Vagina (tissue), 2 donors: ENCODE data around the gene BICD2. TPM values are rescaled to one million over a fixed set of nuclear protein-coding genes. Genes with fewer than 3 reads are reported as not detected.

Experiments used
- DNase-seq, 2 donors: peaks; one replicate each; pipeline ENCODE4 v3.0.0-alpha.2; 2017; ENCODE audit errors: extremely low spot score in 2 of 2
- H3K27ac ChIP-seq: fragments of 200-600 bp; sonication (generic); one replicate; pipeline ENCODE4 v1.5.1; 2019
- H3K27me3 ChIP-seq: fragments of 200-600 bp; sonication (generic); one replicate; pipeline ENCODE4 v1.5.1; 2019
- H3K36me3 ChIP-seq, 2 donors: fragments of 200-600 bp; sonication (generic); one replicate each; pipeline ENCODE4 v1.5.1; 2017 to 2019
- H3K4me1 ChIP-seq: fragments of 200-600 bp; sonication (generic); one replicate; pipeline ENCODE4 v1.5.1; 2019
- H3K4me3 ChIP-seq, 2 donors: fragments of 200-600 bp; sonication (generic); 1 replicate in 1 of 2; 2 replicates in 1 of 2; pipeline ENCODE4 v1.5.1; 2016 to 2019
- H3K9me3 ChIP-seq: fragments of 200-600 bp; sonication (generic); one replicate; pipeline ENCODE4 v1.5.1; 2019
- POLR2A ChIP-seq, 2 donors: fragments of 450-650 bp; IDR thresholded peaks; one replicate each; pipeline ENCODE4 v1.6.1; 2017; ENCODE audit warnings: antibody characterized with exemption in 2 of 2, mild to moderate bottlenecking in 2 of 2, moderate library complexity in 2 of 2
- POLR2AphosphoS5 ChIP-seq, 2 donors: sonication (generic); formaldehyde crosslinking; IDR thresholded peaks; one replicate each; pipeline ENCODE4 v1.9.0; 2017; ENCODE audit warnings: antibody characterized with exemption in 2 of 2, mild to moderate bottlenecking in 2 of 2, low read depth in 1 of 2; ENCODE audit not compliant: insufficient read depth in 1 of 2
- intact Hi-C: fragments of 100-400 bp; cut with DNase I; formaldehyde crosslinking; loops from one replicate; pipeline ENCODE4 v1.15.1; 2023
- total RNA-seq: library from RNA; depleted of rRNA; stranded (reverse); fragments of >200 nt; gene quantifications from one replicate; pipeline ENCODE4 v1.2.3, GENCODE V29; 2016
- TF ChIP-seq, protein P1 (sequence below), 3 experiments: fragments of 450-650 bp in 2 of 3; fragments of 200-600 bp in 1 of 3; sonication (generic) in 1 of 3; IDR thresholded peaks; one replicate each; pipeline ENCODE4 v1.5.1; 2017 to 2019; ENCODE audit warnings: antibody characterized with exemption in 3 of 3, mild to moderate bottlenecking in 2 of 3, moderate library complexity in 2 of 3

The BICD2 gene
- total RNA-seq, 1 donor from 2014 or later, result 82.7 TPM

DNA sequence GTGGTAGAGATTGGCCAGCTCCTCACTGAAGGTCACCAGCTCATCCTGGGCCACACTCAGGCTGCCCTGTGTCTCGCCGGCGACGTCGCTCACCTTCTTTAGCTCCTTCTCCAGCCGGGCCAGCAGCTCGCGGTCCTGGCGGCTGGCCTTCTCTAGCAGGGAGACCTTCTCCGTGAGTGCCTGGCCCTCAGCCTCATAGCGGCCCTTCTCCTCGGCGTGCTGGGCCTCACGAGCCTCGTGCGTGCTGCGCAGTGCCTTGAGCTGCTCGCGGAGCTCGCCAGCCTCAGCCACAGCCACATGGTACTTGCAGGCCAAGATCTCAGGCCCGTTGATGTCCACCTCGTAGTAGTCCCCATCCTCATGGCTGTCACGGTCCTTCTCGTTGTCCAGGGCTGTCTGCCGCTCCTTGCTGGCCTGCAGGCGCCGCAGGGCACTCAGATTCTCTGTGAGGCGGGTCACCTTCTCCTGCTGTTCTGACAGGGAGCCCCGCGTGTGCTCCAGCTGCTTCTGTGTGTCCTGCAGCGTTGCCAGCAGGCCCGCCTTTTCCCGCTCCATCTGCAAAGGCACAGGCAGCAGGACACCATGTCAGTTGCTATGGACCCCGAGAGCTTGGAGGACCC lies 45.5 kb downstream of the BICD2 start:
- intact Hi-C loops, result loop anchor here (2.0 kb wide), 1 partner anchor 72 kb away; no protein-coding TSS in a partner anchor
- DNase-seq, result no peak
- Histone ChIP-seq H3K27ac (no peak overlapping the region), H3K4me1 (peaks cover 56% of the 10 kb centered on the region), H3K27me3 (no peaks in the 10 kb centered on the region), H3K36me3 (peaks cover 0 to 63% of the 10 kb centered on the region in 2 donors), H3K4me3 (no peak overlapping the region), H3K9me3 (no peaks in the 10 kb centered on the region)
- no peak for TF ChIP-seq POLR2A (IDR thresholded peaks at IDR 0.05)
- no peak for TF ChIP-seq POLR2AphosphoS5 (IDR thresholded peaks at IDR 0.05; ENCODE audit: insufficient read depth in 1 of 2, low read depth in 1 of 2)
- TF ChIP-seq, protein P1, sequence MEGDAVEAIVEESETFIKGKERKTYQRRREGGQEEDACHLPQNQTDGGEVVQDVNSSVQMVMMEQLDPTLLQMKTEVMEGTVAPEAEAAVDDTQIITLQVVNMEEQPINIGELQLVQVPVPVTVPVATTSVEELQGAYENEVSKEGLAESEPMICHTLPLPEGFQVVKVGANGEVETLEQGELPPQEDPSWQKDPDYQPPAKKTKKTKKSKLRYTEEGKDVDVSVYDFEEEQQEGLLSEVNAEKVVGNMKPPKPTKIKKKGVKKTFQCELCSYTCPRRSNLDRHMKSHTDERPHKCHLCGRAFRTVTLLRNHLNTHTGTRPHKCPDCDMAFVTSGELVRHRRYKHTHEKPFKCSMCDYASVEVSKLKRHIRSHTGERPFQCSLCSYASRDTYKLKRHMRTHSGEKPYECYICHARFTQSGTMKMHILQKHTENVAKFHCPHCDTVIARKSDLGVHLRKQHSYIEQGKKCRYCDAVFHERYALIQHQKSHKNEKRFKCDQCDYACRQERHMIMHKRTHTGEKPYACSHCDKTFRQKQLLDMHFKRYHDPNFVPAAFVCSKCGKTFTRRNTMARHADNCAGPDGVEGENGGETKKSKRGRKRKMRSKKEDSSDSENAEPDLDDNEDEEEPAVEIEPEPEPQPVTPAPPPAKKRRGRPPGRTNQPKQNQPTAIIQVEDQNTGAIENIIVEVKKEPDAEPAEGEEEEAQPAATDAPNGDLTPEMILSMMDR (IDR thresholded peaks at IDR 0.05), result no peak

DNA sequence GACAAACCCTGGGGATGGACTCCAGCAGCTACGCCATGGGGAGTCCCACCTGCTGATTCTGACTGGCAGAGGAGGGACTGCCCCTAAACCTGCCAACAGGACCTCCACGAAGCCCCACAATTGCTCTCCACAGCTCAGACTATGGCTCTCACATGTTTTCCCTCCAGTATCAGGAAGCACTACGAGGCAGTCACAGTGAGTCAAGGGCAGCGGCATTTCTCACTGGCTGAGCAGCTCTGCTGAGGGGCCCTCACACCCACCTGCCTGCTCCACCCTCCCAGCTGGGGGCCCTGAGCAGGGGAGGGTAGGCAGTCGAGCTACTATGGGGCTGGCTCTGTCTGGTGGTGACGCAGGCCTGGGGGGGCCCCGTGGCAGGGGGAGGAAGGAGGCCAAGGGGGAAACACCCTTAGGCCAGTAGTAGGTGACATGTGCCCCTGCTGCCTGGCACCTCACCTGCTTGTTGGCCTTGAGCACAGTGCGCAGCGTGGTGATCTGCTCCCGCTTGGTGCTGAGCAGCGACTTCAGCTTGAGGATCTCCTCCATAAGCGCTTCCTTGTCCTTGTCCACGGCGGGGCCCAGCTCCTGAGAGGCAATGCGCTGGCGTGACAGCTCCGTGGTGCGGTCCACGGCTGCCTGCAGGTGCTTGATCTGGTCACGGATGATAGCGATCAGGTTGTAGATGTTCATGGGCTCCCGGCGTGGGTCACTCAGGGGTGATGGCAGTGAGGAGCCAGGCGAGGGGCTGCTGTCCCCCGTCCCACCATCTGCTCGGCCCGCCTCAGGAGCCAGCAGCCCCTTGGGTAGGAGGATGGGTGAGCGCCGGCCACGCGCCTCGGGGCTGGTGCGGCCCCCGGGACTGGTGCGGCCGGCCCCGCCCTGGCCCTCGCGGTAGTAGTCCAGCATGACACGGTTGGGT lies 46.3 kb downstream of the BICD2 start:
- Histone ChIP-seq H3K4me3 (no peak overlapping the region), H3K4me1 (peaks cover 49% of the 10 kb centered on the region), H3K9me3 (no peaks in the 10 kb centered on the region), H3K27ac (peak overlapping the region; percentile 70), H3K27me3 (no peaks in the 10 kb centered on the region), H3K36me3 (peaks cover 0 to 71% of the 10 kb centered on the region in 2 donors)
- intact Hi-C loops, result loop anchor here (2.0 kb wide), 1 partner anchor 72 kb away; no protein-coding TSS in a partner anchor
- TF ChIP-seq, protein P1 (IDR thresholded peaks at IDR 0.05), result no peak
- TF ChIP-seq POLR2AphosphoS5 (IDR thresholded peaks at IDR 0.05; ENCODE audit: insufficient read depth in 1 of 2, low read depth in 1 of 2) (peak in 1 of 2 donors; percentile 19), POLR2A (IDR thresholded peaks at IDR 0.05) (no peak)
- no peak for DNase-seq

DNA sequence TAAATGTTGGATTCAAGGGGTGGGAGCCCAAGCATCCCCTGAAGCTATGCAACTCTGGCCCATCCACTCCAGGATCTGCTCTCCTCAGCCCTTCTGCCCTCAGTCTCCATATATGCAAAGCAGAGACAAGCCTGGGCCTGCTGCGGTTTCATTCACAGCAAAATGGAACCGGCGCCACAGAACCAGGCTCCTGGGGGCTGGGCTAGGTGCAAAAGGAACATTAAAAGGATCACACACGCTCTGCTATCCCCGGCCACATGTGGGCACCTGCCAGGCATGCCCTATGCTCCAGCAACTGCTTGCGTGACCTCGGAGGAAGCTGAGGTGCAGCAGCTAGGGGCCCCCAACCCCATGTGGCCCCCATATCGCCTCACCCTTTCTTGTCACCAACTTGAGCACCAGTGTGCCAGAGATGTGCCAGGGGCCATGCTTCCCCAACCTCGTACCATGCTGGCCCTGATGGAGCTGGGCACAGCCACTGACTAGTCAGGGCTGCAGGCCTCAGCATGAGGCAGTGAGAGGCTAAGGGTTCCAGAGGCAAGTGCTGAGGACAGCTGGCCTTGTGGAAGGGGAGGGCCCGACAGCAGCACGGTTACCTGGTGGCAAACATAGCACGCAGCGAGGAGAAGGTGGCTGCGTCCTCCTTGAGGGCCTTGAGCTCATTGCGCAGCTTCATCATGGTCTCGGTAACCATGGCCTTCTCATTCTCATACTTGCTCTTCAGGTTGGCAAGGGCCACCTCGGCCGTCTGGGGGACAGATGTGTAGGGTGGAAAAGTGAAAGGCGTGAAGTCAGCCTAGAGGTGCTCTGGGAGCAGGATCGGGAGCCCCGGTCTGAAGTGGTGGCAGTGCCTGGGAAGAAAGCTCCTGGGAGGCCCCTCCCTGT lies 47.2 kb downstream of the BICD2 start:
- no peak overlapping the region for H3K4me3 ChIP-seq
- no peaks in the 10 kb centered on the region for H3K9me3 ChIP-seq
- peaks cover 40% of the 10 kb centered on the region for H3K4me1 ChIP-seq
- intact Hi-C loops, result loop anchor here (2.0 kb wide), 1 partner anchor 73 kb away; no protein-coding TSS in a partner anchor
- DNase-seq, result no peak
- no peak for TF ChIP-seq POLR2A (IDR thresholded peaks at IDR 0.05)
- TF ChIP-seq, protein P1 (IDR thresholded peaks at IDR 0.05), result no peak
- peak overlapping the region; percentile 70 for H3K27ac ChIP-seq
- no peaks in the 10 kb centered on the region for H3K27me3 ChIP-seq
- H3K36me3 ChIP-seq, result peaks cover 0 to 78% of the 10 kb centered on the region in 2 donors

DNA sequence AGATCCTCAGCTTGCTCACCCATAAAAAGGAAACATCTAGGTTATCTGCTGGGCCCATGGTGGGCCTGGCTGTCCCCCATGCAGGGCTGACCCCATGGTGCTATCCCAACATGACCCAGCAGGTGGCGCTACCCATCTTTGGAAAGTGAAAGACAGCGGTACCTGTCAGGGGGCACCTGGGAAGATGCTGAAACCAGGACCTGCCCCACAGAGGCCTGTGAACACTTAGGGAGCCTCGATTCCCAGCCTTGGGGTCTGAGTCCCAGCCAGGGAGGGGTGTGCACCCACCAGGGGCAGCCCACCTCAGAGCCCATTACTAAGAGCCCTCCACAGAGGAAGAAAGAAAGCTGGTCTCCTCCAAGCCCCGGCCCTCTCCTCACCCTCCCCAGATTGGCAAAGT lies 48.1 kb downstream of the BICD2 start:
- no peak for TF ChIP-seq POLR2A (IDR thresholded peaks at IDR 0.05)
- TF ChIP-seq, protein P1 (IDR thresholded peaks at IDR 0.05), result peak; percentile 74 to 94 (median 87)
- peak in 1 of 2 donors; percentile 86 for DNase-seq
- Histone ChIP-seq H3K36me3 (peaks cover 0 to 78% of the 10 kb centered on the region in 2 donors), H3K27me3 (no peaks in the 10 kb centered on the region), H3K4me1 (peaks cover 36% of the 10 kb centered on the region), H3K4me3 (no peak overlapping the region), H3K27ac (peak overlapping the region; percentile 70), H3K9me3 (no peaks in the 10 kb centered on the region)
- intact Hi-C loops, result no loop called here
